Testis (tissue), 3 donors: ENCODE results near the gene NMBR. TPM values are rescaled to one million over a fixed set of nuclear protein-coding genes. Genes with fewer than 3 reads are reported as not detected.
A peak's percentile ranks its signal among the peaks of the same experiment; 100 is the strongest.
"Not testable (repeated sequence)": the region's sequence is repeated elsewhere in the genome, so short reads cannot be mapped to it uniquely, and the experiment has no call there.

Experiments used
- DNase-seq: peaks from one replicate; pipeline ENCODE4 v3.0.0-alpha.2; 2019
- H3K27ac ChIP-seq, 2 donors: fragments of 200-600 bp; sonication (generic); one replicate each; pipeline ENCODE4 v1.5.1; 2019
- H3K27me3 ChIP-seq: fragments of 200-600 bp; sonication (generic); one replicate; pipeline ENCODE4 v1.5.1; 2019
- H3K36me3 ChIP-seq: fragments of 200-600 bp; sonication (generic); one replicate; pipeline ENCODE4 v1.5.1; 2017; ENCODE audit warnings: low read depth; ENCODE audit errors: missing control alignments
- H3K4me1 ChIP-seq: fragments of 200-600 bp; sonication (generic); one replicate; pipeline ENCODE4 v1.5.1; 2019
- H3K4me3 ChIP-seq, 2 donors: fragments of 200-600 bp; sonication (generic); one replicate each; pipeline ENCODE4 v1.5.1; 2017 to 2019
- H3K9me3 ChIP-seq: fragments of 200-600 bp; sonication (generic); one replicate; pipeline ENCODE4 v1.5.1; 2017
- POLR2A ChIP-seq: fragments of 450-650 bp; IDR thresholded peaks from one replicate; pipeline ENCODE4 v1.6.1; 2017; ENCODE audit warnings: antibody characterized with exemption, mild to moderate bottlenecking, moderate library complexity
- WGBS, 2 donors: methylation state at CpG; one replicate each; pipeline ENCODE4 v1.1.5; 2018; 5-methylcytosine and 5-hydroxymethylcytosine counted together
- intact Hi-C: fragments of 100-400 bp; cut with DNase I; formaldehyde crosslinking; loops from one replicate; pipeline ENCODE4 v1.15.1; 2023; ENCODE audit warnings: low total_unique reads
- polyA plus RNA-seq: library from polyadenylated mRNA; stranded (reverse); fragments of 350-450 nt; fragmentation: Illumina TruSeq; extraction: RNeasy Lipid Tissue Mini Kit (QIAGEN cat#74804); gene quantifications from one replicate; pipeline ENCODE4 v1.2.3, GENCODE V29; 2014; ENCODE audit warnings: low read depth, low replicate concordance; ENCODE audit not compliant: insufficient read depth
- total RNA-seq, 2 donors: library from RNA; depleted of rRNA; stranded (reverse); fragments of >200 nt; gene quantifications; one replicate each; pipeline ENCODE4 v1.2.3, GENCODE V29; 2016
- TF ChIP-seq, protein P1 (sequence below), 3 experiments: fragments of 450-650 bp in 2 of 3; fragments of 200-600 bp in 1 of 3; sonication (generic) in 1 of 3; IDR thresholded peaks; one replicate each; pipeline ENCODE4 v1.5.1; 2016 to 2019; ENCODE audit warnings: antibody characterized with exemption in 3 of 3, mild to moderate bottlenecking in 2 of 3, moderate library complexity in 1 of 3

Gene NMBR
- total and polyA plus RNA-seq, 3 donors from 2014 or later, result 1.6 to 3.5 (median 2.2) TPM

DNA sequence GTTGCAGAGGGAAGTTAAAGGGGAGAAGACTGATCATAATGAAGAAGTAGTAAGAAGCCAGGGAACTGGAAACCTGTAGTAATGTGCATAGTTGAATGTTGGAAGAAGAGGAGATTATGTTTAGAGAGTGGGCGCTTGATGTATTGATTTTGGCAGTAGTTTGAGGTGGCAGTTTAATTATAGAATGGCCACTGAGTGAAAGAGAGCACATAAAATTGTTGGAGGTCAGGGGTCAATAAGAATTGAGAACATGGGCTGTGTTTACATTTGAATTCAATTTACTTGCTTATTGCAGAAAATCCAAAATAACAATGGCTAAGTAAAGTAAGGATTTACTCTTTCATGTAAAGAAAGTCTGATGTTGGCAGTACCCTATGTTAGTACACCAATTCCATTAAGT, 15.9 kb upstream of the NMBR start:
- Histone ChIP-seq H3K4me1 (no peaks in the 10 kb centered on the region), H3K27ac (no peak overlapping the region), H3K27me3 (no peaks in the 10 kb centered on the region), H3K9me3 (no peaks in the 10 kb centered on the region), H3K36me3 (no peaks in the 10 kb centered on the region), H3K4me3 (no peak overlapping the region)
- TF ChIP-seq POLR2A, result no peak
- TF ChIP-seq, protein P1, sequence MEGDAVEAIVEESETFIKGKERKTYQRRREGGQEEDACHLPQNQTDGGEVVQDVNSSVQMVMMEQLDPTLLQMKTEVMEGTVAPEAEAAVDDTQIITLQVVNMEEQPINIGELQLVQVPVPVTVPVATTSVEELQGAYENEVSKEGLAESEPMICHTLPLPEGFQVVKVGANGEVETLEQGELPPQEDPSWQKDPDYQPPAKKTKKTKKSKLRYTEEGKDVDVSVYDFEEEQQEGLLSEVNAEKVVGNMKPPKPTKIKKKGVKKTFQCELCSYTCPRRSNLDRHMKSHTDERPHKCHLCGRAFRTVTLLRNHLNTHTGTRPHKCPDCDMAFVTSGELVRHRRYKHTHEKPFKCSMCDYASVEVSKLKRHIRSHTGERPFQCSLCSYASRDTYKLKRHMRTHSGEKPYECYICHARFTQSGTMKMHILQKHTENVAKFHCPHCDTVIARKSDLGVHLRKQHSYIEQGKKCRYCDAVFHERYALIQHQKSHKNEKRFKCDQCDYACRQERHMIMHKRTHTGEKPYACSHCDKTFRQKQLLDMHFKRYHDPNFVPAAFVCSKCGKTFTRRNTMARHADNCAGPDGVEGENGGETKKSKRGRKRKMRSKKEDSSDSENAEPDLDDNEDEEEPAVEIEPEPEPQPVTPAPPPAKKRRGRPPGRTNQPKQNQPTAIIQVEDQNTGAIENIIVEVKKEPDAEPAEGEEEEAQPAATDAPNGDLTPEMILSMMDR (IDR thresholded peaks at IDR 0.05), result no peak
- DNase-seq, result no peak
- 67 to 77% methylated on average over 1 of the region's 1 CpG for WGBS, 2 donors
- intact Hi-C loops, result no loop called here

DNA sequence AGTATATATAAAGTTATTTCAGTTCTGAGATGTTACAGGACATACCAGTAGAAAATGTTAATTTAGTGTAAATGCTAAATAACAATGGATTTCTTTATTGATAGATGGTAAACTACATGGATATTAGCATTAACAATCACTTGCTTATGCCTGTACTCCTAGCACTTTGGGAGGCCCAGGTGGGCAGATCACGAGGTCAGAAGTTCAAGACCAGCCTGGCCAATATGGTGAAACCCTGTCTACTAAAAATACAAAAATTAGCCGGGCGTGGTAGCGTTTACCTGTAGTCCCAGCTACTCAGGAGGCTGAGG, 9.8 kb upstream of the NMBR start:
- H3K27me3 ChIP-seq, H3K4me1 ChIP-seq, H3K9me3 ChIP-seq, H3K36me3 ChIP-seq, H3K4me3 ChIP-seq, DNase-seq, intact Hi-C loops, H3K27ac ChIP-seq: not testable (repeated sequence)
- 91 to 95% methylated on average over 4 of the region's 4 CpGs for WGBS, 2 donors

DNA sequence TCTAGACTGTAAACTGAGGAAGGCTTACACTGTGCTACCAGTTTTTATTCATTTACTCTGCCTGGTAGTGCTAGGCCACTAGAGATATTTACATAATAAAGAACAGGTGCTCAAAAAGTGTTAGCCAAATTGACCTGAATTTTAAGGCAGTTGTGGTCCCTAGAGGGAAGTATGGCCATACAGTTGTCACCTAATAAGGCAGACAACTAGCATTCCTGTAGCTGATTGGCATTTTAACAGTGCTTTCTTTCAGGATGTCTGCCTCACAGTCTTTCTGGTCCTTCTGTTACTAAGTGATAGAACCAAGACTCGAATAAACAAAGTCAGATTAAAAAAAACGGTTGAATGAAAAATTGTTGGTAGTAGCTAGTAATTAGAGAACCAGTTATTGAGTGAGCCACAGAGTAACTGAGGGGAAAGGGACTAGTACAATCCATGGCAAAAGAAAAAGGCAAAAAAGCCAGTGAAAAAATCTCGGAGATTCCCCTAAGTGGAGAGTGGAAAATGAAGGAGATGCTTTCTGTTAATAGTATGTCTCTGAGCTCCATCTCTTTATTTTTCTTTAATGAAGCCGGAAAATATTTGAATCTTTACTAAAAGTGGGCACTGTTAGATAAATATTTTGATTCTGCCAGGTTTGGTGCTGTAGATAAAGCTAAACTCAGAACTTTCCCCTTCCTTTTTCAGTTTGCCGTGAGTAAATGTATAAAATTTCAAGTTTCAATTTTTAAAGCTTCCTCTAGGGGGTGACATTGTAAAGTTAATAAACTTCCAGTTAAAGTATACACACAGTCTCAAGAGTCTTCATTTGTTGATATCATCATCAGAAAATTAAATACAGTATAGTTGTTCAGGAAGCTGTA, 9.2 kb upstream of the NMBR start:
- Histone ChIP-seq H3K27ac (no peak overlapping the region), H3K4me1 (no peaks in the 10 kb centered on the region), H3K27me3 (no peaks in the 10 kb centered on the region), H3K36me3 (no peaks in the 10 kb centered on the region), H3K4me3 (no peak overlapping the region), H3K9me3 (no peaks in the 10 kb centered on the region)
- WGBS, 2 donors, result 59 to 66% methylated on average over 5 of the region's 5 CpGs
- DNase-seq, result no peak
- TF ChIP-seq, protein P1 (IDR thresholded peaks at IDR 0.05), result peak in 1 of 3 experiments; percentile 33
- no peak for TF ChIP-seq POLR2A
- intact Hi-C loops, result no loop called here

DNA sequence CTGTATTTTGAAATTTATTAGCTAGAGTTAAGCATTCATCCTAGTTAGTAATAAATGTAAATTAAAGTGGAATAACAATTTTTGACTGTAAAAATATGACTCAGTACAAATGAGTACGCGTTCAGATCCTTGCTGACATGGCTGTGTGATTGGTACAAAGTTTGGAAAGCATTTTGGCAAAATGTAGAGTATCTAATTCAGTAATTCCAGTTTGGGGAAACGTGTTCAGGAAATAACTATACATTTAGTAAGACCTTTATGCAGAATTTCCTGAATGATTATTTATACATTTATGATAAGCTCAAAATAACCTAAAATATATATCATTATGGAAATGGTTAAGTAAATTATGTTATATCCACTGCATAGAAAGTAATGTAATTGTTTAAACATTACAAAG, 8.2 kb upstream of the NMBR start:
- intact Hi-C loops, result no loop called here
- H3K36me3 ChIP-seq, result no peaks in the 10 kb centered on the region

DNA sequence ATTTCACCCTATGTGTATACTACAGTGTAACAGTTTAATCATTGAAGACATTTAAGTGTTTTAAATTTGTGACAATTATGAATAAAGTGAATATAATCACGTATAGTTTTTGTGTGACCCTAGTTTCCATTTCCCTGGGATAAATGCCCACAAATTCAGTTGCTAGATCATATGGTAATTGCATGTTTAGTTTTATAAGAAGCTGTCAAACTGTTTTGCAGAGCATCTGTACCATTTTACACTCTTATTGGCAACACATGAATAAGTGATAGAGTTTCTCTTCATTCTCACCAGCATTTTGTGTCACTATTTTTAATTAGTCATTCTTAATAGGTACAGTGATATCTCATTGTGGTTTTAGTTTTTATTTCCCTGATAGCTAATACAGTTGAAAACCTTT, 7.4 kb upstream of the NMBR start:
- DNase-seq, result no peak
- no peak overlapping the region for H3K4me3 ChIP-seq
- WGBS, 2 donors, result 63 to 79% methylated on average over 1 of the region's 1 CpG

More for the DNA sequence above, 8.2 kb upstream of the NMBR start:
- Histone ChIP-seq H3K27me3 (no peaks in the 10 kb centered on the region), H3K4me3 (no peak overlapping the region), H3K4me1 (no peaks in the 10 kb centered on the region), H3K9me3 (no peaks in the 10 kb centered on the region), H3K27ac (no peak overlapping the region)
- TF ChIP-seq, protein P1 (IDR thresholded peaks at IDR 0.05), result no peak
- no peak for TF ChIP-seq POLR2A
- WGBS, 2 donors, result 63 to 87% methylated on average over 3 of the region's 3 CpGs
- no peak for DNase-seq

More for the DNA sequence above, 7.4 kb upstream of the NMBR start:
- intact Hi-C loops, result no loop called here
- TF ChIP-seq, protein P1 (IDR thresholded peaks at IDR 0.05), result no peak
- no peak for TF ChIP-seq POLR2A
- Histone ChIP-seq H3K9me3 (no peaks in the 10 kb centered on the region), H3K27me3 (no peaks in the 10 kb centered on the region), H3K36me3 (no peaks in the 10 kb centered on the region), H3K4me1 (no peaks in the 10 kb centered on the region), H3K27ac (no peak overlapping the region)
